ENCODE results near the gene APEX1. TPM values are rescaled to one million over a fixed set of nuclear protein-coding genes. Genes with fewer than 3 reads are reported as not detected.

Gene APEX1
- 232 and 241 TPM in 2 replicates for total RNA-seq
- long read RNA-seq, transcript APEX1-205 (4 exons, 1,603 nt): minor isoform, 74 of 964 reads
- long read RNA-seq, transcript APEX1-201 (5 exons, 1,484 nt): major isoform, 651 of 964 reads
- long read RNA-seq, transcript APEX1-202 (5 exons, 1,387 nt): minor isoform, 39 of 964 reads
- long read RNA-seq, transcript APEX1-210 (5 exons, 1,437 nt): minor isoform, 89 of 964 reads
- long read RNA-seq, partial matches to known transcripts: 12 of 964 reads
- long read RNA-seq, other reads (novel, unspliced or antisense): 40 of 964 reads

GRCh38 chr14:20454516-20455354 is at the start of gene APEX1, which contains the start of gene OSGEP:
TSS of gene APEX1 (plus strand) at chr14:20455226. CDS start at chr14:20455646, 420 bp downstream.
TSS of gene OSGEP (minus strand) at chr14:20454812. CDS start at chr14:20454683, 129 bp downstream.
- no peak for TF ChIP-seq CTCF (IDR thresholded peaks at IDR 0.05)
- Mint-ChIP-seq H3K9me3 (ENCODE audit: unreplicated experiment) (no peaks in the 10 kb centered on the region), H3K27ac (ENCODE audit: unreplicated experiment) (no peak within 1 kb of the TSS), H3K4me3 (ENCODE audit: unreplicated experiment) (no peak within 1 kb of the TSS), H3K4me1 (ENCODE audit: unreplicated experiment) (peaks cover 11% of the 10 kb centered on the region), H3K27me3 (ENCODE audit: unreplicated experiment) (no peaks in the 10 kb centered on the region), H3K36me3 (ENCODE audit: unreplicated experiment) (peaks cover 39% of the 10 kb centered on the region)
- peak; percentile 98 for DNase-seq (ENCODE audit: extremely low spot score, unreplicated experiment)

GRCh38 chr14:20409226-20409625 is 45.8 kb upstream of the APEX1 start:
- no peak overlapping the region for H3K4me3 Mint-ChIP-seq (ENCODE audit: unreplicated experiment)
- no peaks in the 10 kb centered on the region for H3K27me3 Mint-ChIP-seq (ENCODE audit: unreplicated experiment)
- H3K27ac Mint-ChIP-seq (ENCODE audit: unreplicated experiment): no peak overlapping the region
- no peak for DNase-seq (ENCODE audit: extremely low spot score, unreplicated experiment)
- H3K36me3 Mint-ChIP-seq (ENCODE audit: unreplicated experiment): peaks cover 34% of the 10 kb centered on the region
- H3K4me1 Mint-ChIP-seq (ENCODE audit: unreplicated experiment): peaks cover 23% of the 10 kb centered on the region
- no peaks in the 10 kb centered on the region for H3K9me3 Mint-ChIP-seq (ENCODE audit: unreplicated experiment)
- no peak for TF ChIP-seq CTCF (IDR thresholded peaks at IDR 0.05)

GRCh38 chr14:20412411-20412810 is 42.6 kb upstream of the APEX1 start:
- peaks cover 9% of the 10 kb centered on the region for H3K36me3 Mint-ChIP-seq (ENCODE audit: unreplicated experiment)

GRCh38 chr14:20412876-20413743 is 41.9 kb upstream of the APEX1 start, which contains the start of gene TEP1:
TSS of gene TEP1 (minus strand) at chr14:20413501. CDS start at chr14:20408439, 5,062 bp downstream.
- no peaks in the 10 kb centered on the region for H3K9me3 Mint-ChIP-seq (ENCODE audit: unreplicated experiment)
- H3K4me1 Mint-ChIP-seq (ENCODE audit: unreplicated experiment): peaks cover 23% of the 10 kb centered on the region
- peak within 1 kb of the TSS; percentile 93 for H3K4me3 Mint-ChIP-seq (ENCODE audit: unreplicated experiment)
- H3K27ac Mint-ChIP-seq (ENCODE audit: unreplicated experiment): peak within 1 kb of the TSS; percentile 98
- H3K27me3 Mint-ChIP-seq (ENCODE audit: unreplicated experiment): no peaks in the 10 kb centered on the region
- H3K36me3 Mint-ChIP-seq (ENCODE audit: unreplicated experiment): peaks cover 3% of the 10 kb centered on the region
- DNase-seq (ENCODE audit: extremely low spot score, unreplicated experiment): peak; percentile 94
- TF ChIP-seq CTCF (IDR thresholded peaks at IDR 0.05): no peak

More at GRCh38 chr14:20412411-20412810, 42.6 kb upstream of the APEX1 start:
- Mint-ChIP-seq H3K4me3 (ENCODE audit: unreplicated experiment) (peak overlapping the region; percentile 93), H3K27me3 (ENCODE audit: unreplicated experiment) (no peaks in the 10 kb centered on the region), H3K27ac (ENCODE audit: unreplicated experiment) (peak overlapping the region; percentile 98), H3K9me3 (ENCODE audit: unreplicated experiment) (no peaks in the 10 kb centered on the region), H3K4me1 (ENCODE audit: unreplicated experiment) (peaks cover 23% of the 10 kb centered on the region)
- no peak for TF ChIP-seq CTCF (IDR thresholded peaks at IDR 0.05)
- DNase-seq (ENCODE audit: extremely low spot score, unreplicated experiment): no peak
